Left colon (tissue), 2 donors: Measurements from ENCODE around the gene HLA-DRA. TPM values are rescaled to one million over a fixed set of nuclear protein-coding genes. Genes with fewer than 3 reads are reported as not detected.
A peak's percentile ranks its signal among the peaks of the same experiment; 100 is the strongest.
"Not testable (repeated sequence)": the region's sequence is repeated elsewhere in the genome, so short reads cannot be mapped to it uniquely, and the experiment has no call there.

Experiments
- ATAC-seq: fragments of 200-7000 bp; cut with Tn5 transposase; one replicate; pipeline ENCODE4 v1.9.1; 2020; ENCODE audit warnings: mild to moderate bottlenecking, moderate library complexity
- DNase-seq, 2 donors: peaks; one replicate each; pipeline ENCODE4 v3.0.0-alpha.2; 2020
- intact Hi-C, 2 donors: fragments of 100-400 bp; cut with DNase I in 1 of 2; cut with micrococcal nuclease in 1 of 2; formaldehyde crosslinking; loops; one replicate each; pipeline versions ENCODE4 v1.11.2 to v1.14.0; 2022; cut with DNase I, micrococcal nuclease
- total RNA-seq, 2 donors: library from RNA; stranded (reverse); fragmentation: NEBNext Ultra II Directional; extraction: Animal tissue kit (Norgen Biotek cat#: 25700); gene quantifications; one replicate each; pipeline ENCODE4 v1.2.1, GENCODE V29; 2021
- donor health status: DM: no; HTN: no; CAD: no.
- donor health status: DM: yes; HTN: yes; CAD: no.

The HLA-DRA gene
- total RNA-seq, 2 donors from 2014 or later: 29.3 to 159 TPM

GRCh38 chr6:32461493-32461892, 21.8 kb downstream of the HLA-DRA start:
- no peak for DNase-seq
- intact Hi-C loops: no loop called here
- ATAC-seq: no peak

- intact Hi-C loops: no loop called here
- DNase-seq (no peak), ATAC-seq (no peak)
Observed at GRCh38 chr6:32462609-32463008, 22.9 kb downstream of the HLA-DRA start.

GRCh38 chr6:32467743-32468503, 28.2 kb downstream of the HLA-DRA start:
- ATAC-seq, DNase-seq, intact Hi-C loops: not testable (repeated sequence)

- intact Hi-C loops: no loop called here
- ATAC-seq (no peak), DNase-seq (no peak)
Observed at GRCh38 chr6:32472781-32473375, 33.2 kb downstream of the HLA-DRA start.

- DNase-seq (peak in 1 of 2 donors; percentile 26), ATAC-seq (peak; percentile 94)
- intact Hi-C loops: not testable (repeated sequence)
Observed at GRCh38 chr6:32473376-32474348, 34.0 kb downstream of the HLA-DRA start.

GRCh38 chr6:32475392-32476206, 35.9 kb downstream of the HLA-DRA start:
- intact Hi-C loops: no loop called here
- no peak for ATAC-seq
- DNase-seq: no peak

- intact Hi-C loops: no loop called here
- DNase-seq (no peak), ATAC-seq (no peak)
Observed at GRCh38 chr6:32483968-32484613, 44.4 kb downstream of the HLA-DRA start.

- intact Hi-C loops: no loop called here
- no peak for DNase-seq
- ATAC-seq: no peak
Observed at GRCh38 chr6:32484614-32484998, 44.9 kb downstream of the HLA-DRA start.

GRCh38 chr6:32488083-32488482, 48.4 kb downstream of the HLA-DRA start:
- ATAC-seq (no peak), DNase-seq (no peak)
- intact Hi-C loops: no loop called here

GRCh38 chr6:32491700-32492099, 52.0 kb downstream of the HLA-DRA start:
- ATAC-seq (no peak), DNase-seq (no peak)
- intact Hi-C loops: no loop called here

GRCh38 chr6:32492351-32492750, 52.7 kb downstream of the HLA-DRA start:
- no peak for ATAC-seq
- no peak for DNase-seq
- intact Hi-C loops: no loop called here

Other genes with a start within 250 kb of the HLA-DRA start
- 10 to 100 TPM; 41.5 to 49.6 TPM for gene PBX2, start 249.7 kb upstream of the HLA-DRA start, total RNA-seq
- 10 to 100 TPM in 1 of 2 donors, 1 to 10 TPM in 1; 5.6 to 11.1 TPM for gene GPSM3, start 247.2 kb upstream of the HLA-DRA start, total RNA-seq
- 1 to 10 TPM; 4.1 to 4.3 TPM for gene NOTCH4, start 215.8 kb upstream of the HLA-DRA start, total RNA-seq
- not detected for gene TSBP1, start 68.0 kb upstream of the HLA-DRA start, total RNA-seq
- gene BTNL2, start 32.7 kb upstream of the HLA-DRA start, total RNA-seq: not detected
- 100 to 1,000 TPM in 1 of 2 donors, 10 to 100 TPM in 1; 15.6 to 121 TPM for gene HLA-DRB5, start 90.4 kb downstream of the HLA-DRA start, total RNA-seq
- gene HLA-DRB1, start 150.0 kb downstream of the HLA-DRA start, total RNA-seq: 100 to 1,000 TPM in 1 of 2 donors, 10 to 100 TPM in 1; 34.7 to 191 TPM
- gene HLA-DQA1, start 197.5 kb downstream of the HLA-DRA start, total RNA-seq: 10 to 100 TPM in 1 of 2 donors, 1 to 10 TPM in 1; 5.1 to 45.0 TPM
- gene HLA-DQB1, start 226.8 kb downstream of the HLA-DRA start, total RNA-seq: 10 to 100 TPM in 1 of 2 donors, 1 to 10 TPM in 1; 6.6 to 39.3 TPM